Skin epidermis (tissue), 12 donors: ENCODE measurements around the gene KIAA2012.

Experiments used
- H3K27ac ChIP-seq, 21 experiments: fragments of 200-600 bp; sonication (generic) in 11 of 21; one replicate each; pipeline ENCODE4 v1.5.0; 2020; ENCODE audit warnings: mild to moderate bottlenecking in 3 of 21, inconsistent platforms in 2 of 21, moderate library complexity in 2 of 21
- H3K4me3 ChIP-seq, 7 experiments: fragments of 200-600 bp; sonication (generic) in 2 of 7; one replicate each; pipeline ENCODE4 v1.5.0; 2020; ENCODE audit warnings: inconsistent platforms in 2 of 7, mild to moderate bottlenecking in 2 of 7, moderate library complexity in 1 of 7

KIAA2012 gene

DNA sequence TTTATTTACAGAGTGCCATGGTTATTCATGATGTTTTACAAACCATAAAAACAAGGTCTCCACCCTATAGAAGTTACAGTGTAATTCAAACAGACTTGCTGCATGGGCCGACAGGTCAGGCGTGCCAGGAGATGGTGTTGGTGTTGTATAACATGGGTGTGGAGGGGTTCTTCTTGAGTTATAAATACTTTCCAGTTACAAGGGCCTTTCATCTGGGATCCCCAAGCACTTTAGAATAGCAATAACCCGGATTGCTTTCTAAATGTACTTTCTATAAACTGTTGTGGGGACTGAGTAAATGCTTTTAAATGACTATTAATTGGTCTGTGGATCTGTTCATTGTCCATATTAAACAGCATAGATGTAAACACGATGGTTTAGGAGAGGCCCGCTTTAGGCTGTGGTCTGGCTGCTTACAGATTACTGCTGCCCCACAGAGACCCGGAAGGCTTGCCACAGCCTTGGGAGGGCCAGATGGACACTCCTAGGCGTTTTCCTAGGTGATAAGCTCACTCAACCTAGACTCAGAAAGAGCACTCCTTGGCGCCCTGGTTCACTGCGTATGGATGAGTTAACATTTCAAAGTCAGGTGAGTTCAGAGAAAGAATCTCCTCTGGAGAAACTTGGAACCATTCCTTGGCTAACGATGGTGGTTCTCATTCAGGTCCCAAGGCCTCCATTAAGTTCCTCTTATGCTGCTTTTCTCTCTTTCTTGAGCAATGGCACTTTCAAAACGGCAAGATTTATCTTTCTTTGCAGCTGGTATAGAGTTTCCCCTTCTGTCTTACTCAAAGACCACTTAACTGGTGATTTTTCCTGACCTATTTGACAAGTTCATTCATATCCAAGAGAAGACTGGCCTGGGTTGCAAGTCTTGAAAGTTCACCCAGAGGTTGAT, 3.6 kb upstream of the KIAA2012 start:
- Histone ChIP-seq H3K27ac (peak overlapping the region in 2 of 21 experiments; percentile 22 to 59), H3K4me3 (no peak overlapping the region)

DNA sequence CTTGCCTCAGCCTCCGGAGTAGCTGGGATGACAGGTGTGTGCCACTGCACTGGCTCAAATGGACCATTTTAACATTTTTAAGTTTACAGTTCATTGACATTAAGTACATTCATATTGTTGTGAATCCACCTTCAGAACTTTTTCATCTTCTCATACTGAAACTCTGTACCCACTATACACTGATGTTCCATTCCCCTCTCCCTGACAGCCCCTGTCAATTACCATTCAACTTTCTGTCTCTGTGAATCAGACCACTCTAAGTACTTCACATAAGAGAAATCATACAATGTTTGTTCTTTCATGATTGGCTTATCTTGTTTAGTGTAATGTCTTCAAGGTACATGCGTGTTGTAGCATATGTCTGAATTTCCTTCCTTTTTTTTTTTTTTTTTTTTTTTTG, 1.9 kb upstream of the KIAA2012 start:
- Histone ChIP-seq H3K4me3 (no peak overlapping the region), H3K27ac (no peak overlapping the region)

DNA sequence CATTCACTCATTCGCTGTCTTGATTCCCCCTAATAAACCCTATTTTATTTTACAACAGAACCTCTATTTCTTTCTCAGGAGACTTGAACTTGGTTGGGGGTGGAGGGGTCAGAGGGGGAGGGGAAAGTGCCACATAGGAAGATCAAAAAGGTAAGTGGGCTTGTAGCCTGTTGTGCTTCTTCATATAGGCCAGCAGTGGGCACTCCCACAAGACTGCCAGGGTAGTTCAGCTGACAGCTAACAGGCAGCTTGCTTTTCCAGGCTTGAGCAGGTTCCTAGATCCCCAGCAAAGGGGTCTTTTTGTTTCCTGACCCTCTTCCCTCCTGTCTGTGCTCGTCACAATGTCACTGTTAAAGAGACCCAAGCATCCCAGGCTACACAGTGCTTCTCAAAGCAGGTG, 829 bp upstream of the KIAA2012 start:
- Histone ChIP-seq H3K27ac (no peak overlapping the region), H3K4me3 (no peak overlapping the region)

DNA sequence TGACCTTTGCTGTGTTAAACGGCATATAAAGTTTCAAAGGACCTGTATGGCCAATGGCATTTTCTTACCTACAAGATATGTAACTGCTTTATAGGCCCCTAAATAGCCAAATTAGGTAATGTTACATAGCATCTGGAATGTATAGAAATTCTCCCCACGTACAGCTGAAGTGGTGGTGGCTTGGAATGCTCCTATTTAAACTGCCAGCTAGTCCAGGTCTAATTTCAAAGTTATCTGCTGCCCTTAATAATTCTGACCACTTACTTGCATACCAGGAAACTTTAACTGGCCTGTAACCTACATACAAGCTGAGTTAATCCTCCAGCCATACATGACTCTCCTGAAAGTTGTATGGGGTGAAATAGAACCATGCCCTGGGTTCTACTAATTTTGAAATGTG, 1.3 kb downstream of the KIAA2012 start:
- no peak overlapping the region for H3K27ac ChIP-seq

DNA sequence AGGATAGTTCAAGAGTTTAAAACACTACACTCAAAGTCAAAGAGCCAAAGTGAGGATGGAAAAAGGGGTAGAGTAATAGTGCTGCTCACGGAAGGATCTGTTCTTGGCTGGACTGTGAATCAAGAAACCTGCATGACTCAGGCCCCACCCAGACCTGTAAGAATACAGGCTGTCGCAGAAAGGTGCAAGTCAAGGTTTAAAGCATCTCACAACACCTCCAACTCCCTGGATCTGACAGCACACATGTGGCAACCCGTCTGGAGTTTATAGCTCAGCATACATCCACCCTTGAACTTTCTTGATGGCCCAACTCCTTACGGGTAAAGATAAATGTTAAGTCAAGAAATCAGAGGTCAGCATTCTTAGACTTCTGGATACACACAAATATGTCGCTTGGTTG, 6.3 kb downstream of the KIAA2012 start:
- Histone ChIP-seq H3K4me3 (no peak overlapping the region), H3K27ac (no peak overlapping the region)

More for the DNA sequence above, 1.3 kb downstream of the KIAA2012 start:
- H3K4me3 ChIP-seq = no peak overlapping the region

DNA sequence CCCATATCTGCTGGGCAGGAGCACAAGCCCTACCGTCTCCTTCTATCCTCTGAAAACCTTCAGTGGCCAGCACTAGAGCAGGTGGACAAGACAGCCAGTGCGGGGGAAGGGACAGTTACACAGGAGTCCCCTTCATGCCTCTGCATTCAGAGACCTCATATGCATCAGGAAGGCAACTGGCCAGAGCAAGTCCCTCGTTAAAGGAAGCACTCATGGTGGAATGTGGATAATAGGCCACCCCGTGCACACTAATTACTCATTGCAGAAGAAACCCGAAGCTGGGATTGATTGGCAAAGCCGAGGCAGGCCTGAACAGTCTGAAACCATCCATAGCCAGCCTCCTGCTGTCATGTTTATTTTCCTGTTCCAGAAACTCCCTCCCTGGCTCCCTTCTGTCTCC, 11.2 kb downstream of the KIAA2012 start:
- H3K4me3 ChIP-seq = no peak overlapping the region
- H3K27ac ChIP-seq = no peak overlapping the region

DNA sequence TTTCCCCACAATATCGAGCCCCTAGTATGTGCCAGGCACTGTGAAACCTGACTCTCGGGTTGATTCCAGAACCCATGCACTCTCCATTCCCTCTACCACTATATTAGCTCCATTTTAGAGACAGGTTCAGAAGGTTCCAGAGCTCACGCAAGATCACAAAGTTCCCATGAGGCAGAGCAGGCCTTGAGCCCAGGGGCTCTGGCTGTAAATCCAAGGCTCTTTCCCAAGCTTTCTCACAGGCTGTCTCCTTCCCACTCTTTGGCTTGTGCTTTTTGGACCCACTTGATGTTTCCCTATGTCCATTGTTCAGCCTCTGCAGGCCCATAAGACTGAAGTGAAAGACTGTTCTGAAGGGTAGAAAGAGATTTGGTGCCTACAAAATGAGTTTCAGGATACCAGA, 15.7 kb downstream of the KIAA2012 start:
- Histone ChIP-seq H3K4me3 (no peak overlapping the region), H3K27ac (no peak overlapping the region)

DNA sequence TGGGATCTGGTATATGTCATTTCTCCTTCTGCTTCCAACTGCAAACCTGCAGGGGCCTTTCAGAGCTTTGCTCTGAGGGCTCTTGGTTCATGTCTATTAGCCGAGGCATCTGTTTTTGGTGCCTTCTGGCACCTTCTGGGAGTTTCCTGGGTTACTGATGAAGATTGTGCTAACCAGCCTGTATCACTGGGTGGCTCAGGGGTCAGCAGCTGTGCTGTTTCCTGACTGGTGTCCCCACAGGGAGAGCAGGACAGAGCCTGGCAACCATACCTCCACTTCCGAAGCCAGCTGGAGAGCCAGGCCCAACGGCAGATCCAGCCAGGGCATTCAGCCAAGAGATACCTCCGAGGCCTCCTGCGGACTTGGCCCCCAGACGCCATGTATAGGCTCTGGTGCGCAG, 17.5 kb downstream of the KIAA2012 start:
- H3K4me3 ChIP-seq = no peak overlapping the region
- no peak overlapping the region for H3K27ac ChIP-seq

DNA sequence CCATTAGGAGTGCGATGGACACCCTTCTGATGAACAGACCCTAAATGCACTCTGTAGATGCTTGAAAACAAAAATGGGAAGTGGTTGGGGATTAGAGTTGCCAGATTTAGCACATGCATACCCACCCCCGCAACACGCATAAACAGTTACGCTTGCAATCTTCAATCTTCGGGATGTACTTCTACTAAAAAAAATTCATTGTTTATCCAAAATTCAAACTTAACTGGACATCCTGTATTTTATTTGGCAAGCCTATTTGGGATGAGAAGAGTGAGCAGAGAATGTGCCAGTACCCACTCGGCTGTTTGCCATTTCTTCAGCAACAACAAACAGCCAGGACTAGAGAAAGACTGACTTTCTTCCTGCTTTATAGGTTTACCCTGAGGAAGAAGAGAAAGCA, 18.4 kb downstream of the KIAA2012 start:
- Histone ChIP-seq H3K27ac (no peak overlapping the region), H3K4me3 (no peak overlapping the region)

DNA sequence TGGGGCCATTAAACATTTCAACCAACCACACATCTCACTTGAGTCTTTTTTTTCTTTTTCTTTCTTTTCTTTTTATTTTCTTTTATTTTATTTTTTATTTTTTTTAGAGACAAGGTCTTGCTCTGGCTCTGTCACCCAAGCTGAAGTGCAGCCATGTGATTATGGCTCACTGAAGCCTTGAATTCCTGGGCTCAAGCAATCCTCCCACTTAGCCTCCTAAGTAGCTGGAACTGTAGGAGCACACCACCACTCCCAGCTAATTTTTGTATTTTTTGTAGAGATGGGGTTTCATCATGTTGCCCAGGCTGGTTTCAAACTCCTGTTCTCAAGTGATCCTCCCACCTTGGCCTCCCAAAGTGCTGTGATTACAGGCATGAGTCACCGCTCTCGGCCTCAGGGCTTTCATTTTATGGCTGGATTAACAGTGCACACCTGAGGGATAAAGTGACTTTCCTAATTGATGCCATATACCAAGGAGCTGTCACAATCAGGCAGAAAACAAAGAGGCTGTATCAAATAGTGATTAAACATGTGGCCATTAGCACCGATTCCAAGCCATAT, 21.5 kb downstream of the KIAA2012 start:
- no peak overlapping the region for H3K4me3 ChIP-seq
- H3K27ac ChIP-seq = no peak overlapping the region

DNA sequence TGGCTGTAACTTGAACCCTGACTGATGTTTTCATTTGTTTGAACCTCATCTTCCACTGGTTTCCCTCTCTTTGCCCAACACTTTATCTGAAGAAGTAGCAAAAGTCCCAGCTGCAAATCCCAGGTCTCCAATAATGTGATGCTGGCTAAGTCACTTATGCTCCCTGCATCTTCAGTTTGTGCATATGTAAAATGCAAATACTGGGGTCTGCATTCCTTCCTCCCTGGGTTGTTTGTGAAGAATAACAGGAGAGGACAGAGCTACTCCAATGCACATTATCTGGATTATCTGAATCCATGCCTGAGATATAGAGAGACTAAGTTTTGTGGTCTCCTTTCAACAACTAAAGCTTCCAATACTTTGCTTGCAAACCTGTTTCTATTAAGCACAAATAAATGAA, 22.2 kb downstream of the KIAA2012 start:
- Histone ChIP-seq H3K27ac (no peak overlapping the region), H3K4me3 (no peak overlapping the region)

DNA sequence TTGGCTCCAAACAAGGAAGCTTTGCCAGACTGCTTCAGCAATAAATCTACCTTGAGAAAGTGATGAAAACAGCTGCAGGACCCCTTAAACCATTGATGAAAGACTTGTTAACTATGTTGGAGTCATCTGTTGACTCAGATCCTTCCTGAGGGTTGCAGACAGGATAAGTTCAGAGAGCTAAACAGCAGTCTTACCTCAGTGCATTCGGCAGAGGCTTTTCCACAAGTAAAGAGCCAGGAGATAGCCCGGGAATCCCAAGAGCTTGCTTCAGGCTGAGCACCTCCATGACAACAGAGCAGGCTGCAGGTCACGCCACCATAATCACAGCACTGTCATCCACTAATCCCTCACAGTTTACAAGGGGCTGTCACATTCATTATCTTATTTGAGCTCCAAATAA, 23.7 kb downstream of the KIAA2012 start:
- Histone ChIP-seq H3K27ac (peak overlapping the region in 1 of 21 experiments; percentile 6), H3K4me3 (no peak overlapping the region)

DNA sequence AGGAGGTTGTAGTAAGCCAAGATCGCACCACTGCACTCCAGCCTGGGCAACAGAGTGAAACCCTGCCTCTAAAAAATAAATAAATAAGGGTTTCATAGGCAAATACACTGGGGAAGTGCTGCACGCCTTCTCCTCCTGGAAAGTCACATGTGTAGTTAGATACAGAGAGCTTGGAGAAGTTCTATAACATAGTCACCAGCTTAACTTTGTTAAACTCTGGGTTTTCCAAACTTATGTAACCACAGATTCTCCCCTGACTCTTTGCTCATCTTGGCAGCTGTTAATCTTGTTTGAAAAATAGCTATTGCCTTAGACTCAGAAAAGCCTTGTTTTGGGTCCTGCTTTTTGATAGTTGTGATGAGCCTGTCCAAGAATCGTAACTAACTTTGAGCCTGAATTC, 25.2 kb downstream of the KIAA2012 start:
- Histone ChIP-seq H3K4me3 (no peak overlapping the region), H3K27ac (no peak overlapping the region)

DNA sequence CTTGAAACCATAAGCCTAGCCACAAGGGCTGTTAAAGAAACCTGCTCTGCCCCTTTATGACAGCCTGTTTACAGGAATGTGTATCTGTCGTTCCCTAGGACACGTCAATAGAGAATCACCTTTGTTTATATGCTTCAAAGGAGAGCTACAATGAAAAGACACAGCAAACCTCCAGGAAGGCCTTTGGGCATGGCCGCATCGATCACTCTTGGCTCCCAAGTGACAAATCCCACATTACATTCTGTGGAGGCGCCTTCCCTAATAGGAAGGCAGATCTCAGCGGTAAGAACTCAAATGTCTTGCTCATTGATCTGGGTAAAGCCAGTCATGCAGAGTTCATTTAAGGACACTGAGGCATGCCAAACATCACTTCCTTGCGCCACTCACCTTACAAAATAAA, 26.5 kb downstream of the KIAA2012 start:
- Histone ChIP-seq H3K27ac (no peak overlapping the region), H3K4me3 (no peak overlapping the region)

DNA sequence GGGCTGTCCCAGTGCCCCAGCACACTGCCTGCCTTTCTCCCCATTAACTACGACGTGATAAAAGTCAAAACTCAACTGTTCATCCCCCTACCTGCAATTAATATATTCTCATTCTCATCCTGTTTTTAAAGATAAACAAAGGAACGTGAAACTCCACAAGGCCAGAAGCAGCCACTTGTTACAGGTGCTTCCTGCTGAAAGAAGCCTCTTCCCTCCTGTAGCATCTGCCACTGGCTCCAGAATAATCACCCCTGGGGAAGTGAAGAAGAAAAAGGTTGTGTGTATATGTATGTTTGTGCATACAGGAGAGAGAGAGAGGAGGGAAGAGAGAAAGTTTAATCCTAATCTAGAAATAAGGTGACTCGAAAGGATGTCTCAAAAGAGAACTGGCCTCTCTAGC, 27.1 kb downstream of the KIAA2012 start:
- no peak overlapping the region for H3K27ac ChIP-seq
- H3K4me3 ChIP-seq = no peak overlapping the region

DNA sequence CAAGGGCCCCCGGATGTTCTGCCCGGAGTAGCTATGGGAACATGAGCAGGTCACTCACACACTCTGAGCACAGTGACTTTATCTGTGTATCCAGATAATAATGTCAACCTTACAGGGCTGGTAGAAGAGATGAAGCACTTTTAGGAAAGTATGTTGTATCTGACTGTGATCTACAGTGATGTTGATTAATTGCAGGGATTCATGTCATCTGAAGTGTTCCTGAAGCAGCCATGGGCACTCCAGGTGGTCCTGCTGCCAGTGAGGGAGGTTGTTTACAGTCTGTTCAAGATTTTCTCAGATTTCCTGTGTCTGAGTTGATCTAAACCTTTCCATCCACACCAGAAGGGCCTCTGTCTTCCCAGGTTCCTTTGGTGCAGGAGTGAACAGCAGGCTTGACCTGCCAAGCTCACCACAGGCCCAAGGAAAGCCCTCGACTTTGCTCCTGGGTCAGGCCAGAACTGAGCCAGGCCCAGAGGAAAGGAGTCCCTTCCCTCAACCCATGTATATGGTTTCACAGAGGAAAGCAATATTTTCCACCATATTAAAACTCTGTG, 28.0 kb downstream of the KIAA2012 start:
- H3K4me3 ChIP-seq = no peak overlapping the region
- peak overlapping the region in 1 of 21 experiments; percentile 2 for H3K27ac ChIP-seq

DNA sequence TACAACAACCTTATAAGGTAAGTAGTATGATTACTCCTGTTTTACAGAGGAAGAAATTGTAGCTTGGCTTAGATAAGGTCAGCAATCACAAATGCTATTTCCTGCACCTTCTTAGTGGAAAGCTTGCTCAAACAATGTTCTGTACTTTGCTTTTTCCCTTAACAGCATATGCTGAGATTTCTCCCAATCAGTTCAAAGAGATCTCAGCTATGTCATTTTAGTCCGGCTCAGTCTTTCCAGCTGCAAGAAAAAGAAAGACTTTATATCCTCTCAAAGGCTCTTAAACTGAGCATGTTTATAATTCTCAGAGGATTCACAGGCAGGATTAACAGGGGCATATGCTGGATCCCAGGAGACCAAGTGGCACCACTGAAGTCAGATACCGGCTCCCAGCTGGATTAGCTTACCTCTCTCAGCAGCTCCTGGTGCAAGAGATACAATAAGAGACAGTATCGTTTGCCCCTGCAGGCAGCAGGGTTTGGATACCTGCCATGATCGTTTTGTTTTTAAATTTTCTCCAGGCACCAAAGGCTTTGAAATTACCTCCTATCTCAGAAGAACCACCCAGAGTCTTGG, 29.5 kb downstream of the KIAA2012 start:
- no peak overlapping the region for H3K27ac ChIP-seq

DNA sequence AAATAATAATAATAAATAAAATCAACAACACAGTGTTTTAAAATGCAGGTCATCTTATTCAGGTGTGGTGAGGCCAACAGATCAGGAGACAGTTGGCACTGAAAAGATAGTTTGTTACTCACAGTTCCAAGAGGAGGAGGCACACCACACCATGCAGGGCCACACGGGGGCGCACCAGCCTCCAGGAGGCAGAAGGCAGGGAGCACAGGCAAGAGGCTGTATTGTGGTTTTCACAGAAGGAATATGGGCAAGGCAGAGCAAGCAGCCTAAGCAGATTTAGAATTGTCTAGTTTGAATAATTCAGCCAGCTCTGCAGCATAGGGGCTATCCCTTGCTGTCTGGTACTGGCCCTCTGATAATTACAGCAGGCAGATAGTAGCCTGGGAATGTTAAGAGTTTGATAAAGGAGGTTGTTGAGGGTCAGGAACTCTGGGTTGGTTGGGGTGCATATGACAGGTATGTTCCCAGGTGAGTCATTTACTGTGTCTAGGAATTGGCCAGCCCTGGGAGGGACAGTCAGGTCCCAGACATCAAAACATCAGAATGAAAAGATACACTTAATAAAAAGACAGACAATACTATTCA, 31.3 kb downstream of the KIAA2012 start:
- no peak overlapping the region for H3K4me3 ChIP-seq
- no peak overlapping the region for H3K27ac ChIP-seq

More for the DNA sequence above, 29.5 kb downstream of the KIAA2012 start:
- H3K4me3 ChIP-seq = no peak overlapping the region

DNA sequence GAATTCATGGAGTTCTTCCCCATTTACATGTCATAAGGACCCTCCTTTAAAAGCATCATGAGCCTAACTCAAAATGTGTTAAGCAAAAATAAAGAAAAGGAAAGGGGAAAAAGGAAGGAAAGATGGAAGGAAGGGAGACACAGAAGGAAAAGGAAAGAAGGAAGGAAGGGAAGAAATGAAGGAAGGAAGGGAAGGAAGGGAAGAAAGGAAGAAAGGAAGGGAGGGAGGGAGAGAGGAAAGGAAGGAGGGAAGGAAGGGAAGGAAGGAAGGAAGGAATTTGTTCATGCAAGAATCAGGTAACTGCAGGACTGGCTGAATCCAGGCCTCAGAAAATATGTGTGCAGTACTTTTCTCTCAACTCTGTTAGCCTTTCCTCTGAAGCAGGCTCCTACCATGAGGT, 32.0 kb downstream of the KIAA2012 start:
- H3K27ac ChIP-seq = no peak overlapping the region

DNA sequence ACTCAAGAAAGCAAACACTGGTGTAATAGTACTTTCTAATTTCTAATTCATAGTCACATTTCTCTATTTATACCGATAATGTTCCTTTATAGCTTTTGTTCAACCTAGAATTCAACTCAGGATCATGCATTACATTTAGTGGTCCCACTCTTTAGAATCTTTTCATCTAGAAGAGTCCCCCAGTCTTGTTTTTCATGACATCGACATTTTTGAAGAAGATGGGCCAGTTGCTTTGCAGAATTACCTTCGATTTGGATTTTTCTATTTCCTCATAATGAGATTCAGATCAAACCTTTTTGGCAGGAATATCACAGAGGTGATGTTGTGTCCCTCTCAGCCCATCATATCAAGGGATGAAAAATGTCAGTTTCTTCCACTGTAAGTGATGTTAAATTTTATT, 35.3 kb downstream of the KIAA2012 start:
- Histone ChIP-seq H3K4me3 (no peak overlapping the region), H3K27ac (no peak overlapping the region)

More for the DNA sequence above, 32.0 kb downstream of the KIAA2012 start:
- no peak overlapping the region for H3K4me3 ChIP-seq
